A549 treated with ZK216348 at 1 μM for 4 hours (cell line): Measurements from ENCODE around the gene RBM26. TPM values are rescaled to one million over a fixed set of nuclear protein-coding genes. Genes with fewer than 3 reads are reported as not detected.

Experiments
- total RNA-seq: library from RNA; stranded (reverse); fragments of 200-300 nt; extraction: Qiagen RNA extraction; gene quantifications from 5 replicates; pipeline ENCODE4 v1.2.3, GENCODE V29; 2022; ENCODE audit warnings: low read depth

RBM26 gene
- total RNA-seq = 17.5 to 26.4 TPM (median 23.1 TPM) in 5 replicates

GRCh38 chr13:79405831-79406596 is at the start of gene RBM26:
Gene RBM26, minus strand, starts transcription at chr13:79406255. Its CDS starts 481 bp downstream, at chr13:79405774.

Other genes with a start within 250 kb of the RBM26 start
- 15.7 to 25.0 TPM (median 22.0 TPM) in 5 replicates for gene NDFIP2, start 74.9 kb upstream of the RBM26 start, total RNA-seq